Uterus (tissue), 4 donors: ENCODE results near the gene CNDP2. TPM values are rescaled to one million over a fixed set of nuclear protein-coding genes. Genes with fewer than 3 reads are reported as not detected.

ENCODE experiments used
- DNase-seq, 2 donors: peaks; one replicate each; pipeline ENCODE4 v3.0.0-alpha.2; 2019 to 2020
- H3K27ac ChIP-seq, 2 donors: fragments of 200-600 bp; sonication (generic); 1 replicate in 1 of 2; 2 replicates in 1 of 2; pipeline ENCODE4 v1.5.1; 2016 to 2018
- H3K27me3 ChIP-seq, 2 donors: fragments of 200-600 bp; sonication (generic); one replicate each; pipeline ENCODE4 v1.5.1; 2018 to 2019; ENCODE audit warnings: control low read depth in 1 of 2
- H3K36me3 ChIP-seq, 2 donors: fragments of 200-600 bp; sonication (generic); one replicate each; pipeline ENCODE4 v1.5.1; 2019; ENCODE audit warnings: control low read depth in 1 of 2
- H3K4me1 ChIP-seq, 2 donors: fragments of 200-600 bp; sonication (generic); one replicate each; pipeline ENCODE4 v1.5.1; 2018 to 2019; ENCODE audit warnings: control low read depth in 1 of 2
- H3K4me3 ChIP-seq, 2 donors: fragments of 200-600 bp; sonication (generic); 1 replicate in 1 of 2; 2 replicates in 1 of 2; pipeline ENCODE4 v1.5.1; 2018 to 2019; ENCODE audit warnings: mild to moderate bottlenecking in 1 of 2
- H3K9me3 ChIP-seq, 2 donors: fragments of 200-600 bp; sonication (generic); one replicate each; pipeline ENCODE4 v1.5.1; 2019; ENCODE audit warnings: control low read depth in 1 of 2
- POLR2A ChIP-seq, 2 donors: fragments of 450-650 bp; IDR thresholded peaks; one replicate each; pipeline ENCODE4 v1.6.1; 2016; ENCODE audit warnings: antibody characterized with exemption in 2 of 2, mild to moderate bottlenecking in 1 of 2, moderate library complexity in 1 of 2
- intact Hi-C: fragments of 100-400 bp; cut with DNase I; formaldehyde crosslinking; loops from one replicate; pipeline ENCODE4 v1.15.1; 2023; ENCODE audit warnings: low total_unique reads
- total RNA-seq, 4 donors: library from RNA; depleted of rRNA in 3 of 4; stranded (reverse); fragments of >200 nt in 3 of 4; gene quantifications; one replicate each; pipeline versions ENCODE4 v1.1.0 to v1.2.4, GENCODE V29; 2014 to 2023
- TF ChIP-seq, protein P1 (sequence below), 4 experiments: fragments of 200-600 bp in 2 of 4; fragments of 450-650 bp in 2 of 4; sonication (generic) in 2 of 4; IDR thresholded peaks; one replicate each; pipeline ENCODE4 v1.5.1; 2016 to 2019; ENCODE audit warnings: antibody characterized with exemption in 4 of 4, mild to moderate bottlenecking in 2 of 4, moderate library complexity in 1 of 4
- donor health status: DM: yes; HTN: yes; CAD: no.

CNDP2 gene
- 100 to 1,000 TPM in 2 of 4 donors, 10 to 100 TPM in 2; 56.2 to 149 (median 110) TPM for total RNA-seq

DNA sequence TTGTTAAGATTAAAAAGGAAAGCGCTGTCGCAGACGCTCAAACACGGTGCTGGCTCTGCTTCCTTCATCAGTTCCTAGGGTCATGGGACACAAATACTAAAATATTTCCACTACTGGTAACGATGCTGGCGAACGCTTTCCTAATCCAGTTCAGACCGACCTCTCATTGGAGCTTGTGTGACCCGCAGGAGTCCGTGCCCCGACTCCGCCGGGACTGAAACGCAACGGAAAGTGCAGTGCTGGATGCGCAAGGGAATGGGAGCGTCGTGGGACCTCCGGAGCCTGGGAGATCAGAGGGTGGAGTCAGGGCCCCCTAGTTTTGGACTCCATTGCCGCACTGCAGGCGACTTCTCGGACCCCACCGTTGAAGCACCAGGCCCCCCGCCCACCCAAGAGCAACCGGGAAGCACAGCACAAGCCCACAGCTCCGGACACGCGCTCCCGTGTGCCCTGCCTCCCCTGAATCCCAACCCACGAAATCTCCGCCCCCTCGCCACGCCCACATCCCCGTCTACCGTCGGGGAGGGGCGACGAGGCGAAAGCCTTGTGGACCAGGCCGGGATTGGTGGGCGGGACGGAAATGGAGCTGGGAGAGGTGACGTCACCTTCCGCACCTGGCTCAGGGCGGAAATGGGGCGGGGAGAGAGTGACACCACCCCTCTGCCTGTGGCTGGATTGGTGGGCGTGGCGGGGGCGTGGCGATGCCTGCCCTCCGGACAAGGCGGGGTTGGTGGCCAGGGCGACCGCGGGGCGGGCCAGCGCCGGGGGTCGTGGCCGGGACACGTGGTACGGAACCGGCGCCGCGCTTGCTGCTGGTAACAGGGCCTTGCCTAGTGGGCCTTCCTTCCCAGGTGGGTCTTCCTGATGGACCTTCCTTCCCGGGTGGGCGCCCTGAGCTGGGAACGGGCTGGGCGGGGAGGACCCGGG is at the start of gene CNDP2:
CNDP2 (plus strand) TSS at position 783 of the 927 bp plus-strand sequence. CDS start 3,611 bp downstream, outside the sequence.
- Histone ChIP-seq H3K27ac (peak within 1 kb of the TSS; percentile 77 to 82), H3K27me3 (no peaks in the 10 kb centered on the region), H3K9me3 (no peaks in the 10 kb centered on the region), H3K4me1 (no peaks in the 10 kb centered on the region), H3K36me3 (no peaks in the 10 kb centered on the region), H3K4me3 (peak within 1 kb of the TSS; percentile 60 to 68)
- DNase-seq = peak; percentile 100
- intact Hi-C loops = no loop called here
- peak; percentile 87 to 91 for TF ChIP-seq POLR2A (IDR thresholded peaks at IDR 0.05)
- TF ChIP-seq, protein P1, sequence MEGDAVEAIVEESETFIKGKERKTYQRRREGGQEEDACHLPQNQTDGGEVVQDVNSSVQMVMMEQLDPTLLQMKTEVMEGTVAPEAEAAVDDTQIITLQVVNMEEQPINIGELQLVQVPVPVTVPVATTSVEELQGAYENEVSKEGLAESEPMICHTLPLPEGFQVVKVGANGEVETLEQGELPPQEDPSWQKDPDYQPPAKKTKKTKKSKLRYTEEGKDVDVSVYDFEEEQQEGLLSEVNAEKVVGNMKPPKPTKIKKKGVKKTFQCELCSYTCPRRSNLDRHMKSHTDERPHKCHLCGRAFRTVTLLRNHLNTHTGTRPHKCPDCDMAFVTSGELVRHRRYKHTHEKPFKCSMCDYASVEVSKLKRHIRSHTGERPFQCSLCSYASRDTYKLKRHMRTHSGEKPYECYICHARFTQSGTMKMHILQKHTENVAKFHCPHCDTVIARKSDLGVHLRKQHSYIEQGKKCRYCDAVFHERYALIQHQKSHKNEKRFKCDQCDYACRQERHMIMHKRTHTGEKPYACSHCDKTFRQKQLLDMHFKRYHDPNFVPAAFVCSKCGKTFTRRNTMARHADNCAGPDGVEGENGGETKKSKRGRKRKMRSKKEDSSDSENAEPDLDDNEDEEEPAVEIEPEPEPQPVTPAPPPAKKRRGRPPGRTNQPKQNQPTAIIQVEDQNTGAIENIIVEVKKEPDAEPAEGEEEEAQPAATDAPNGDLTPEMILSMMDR (IDR thresholded peaks at IDR 0.05) = peak in 1 of 4 experiments; percentile 13

DNA sequence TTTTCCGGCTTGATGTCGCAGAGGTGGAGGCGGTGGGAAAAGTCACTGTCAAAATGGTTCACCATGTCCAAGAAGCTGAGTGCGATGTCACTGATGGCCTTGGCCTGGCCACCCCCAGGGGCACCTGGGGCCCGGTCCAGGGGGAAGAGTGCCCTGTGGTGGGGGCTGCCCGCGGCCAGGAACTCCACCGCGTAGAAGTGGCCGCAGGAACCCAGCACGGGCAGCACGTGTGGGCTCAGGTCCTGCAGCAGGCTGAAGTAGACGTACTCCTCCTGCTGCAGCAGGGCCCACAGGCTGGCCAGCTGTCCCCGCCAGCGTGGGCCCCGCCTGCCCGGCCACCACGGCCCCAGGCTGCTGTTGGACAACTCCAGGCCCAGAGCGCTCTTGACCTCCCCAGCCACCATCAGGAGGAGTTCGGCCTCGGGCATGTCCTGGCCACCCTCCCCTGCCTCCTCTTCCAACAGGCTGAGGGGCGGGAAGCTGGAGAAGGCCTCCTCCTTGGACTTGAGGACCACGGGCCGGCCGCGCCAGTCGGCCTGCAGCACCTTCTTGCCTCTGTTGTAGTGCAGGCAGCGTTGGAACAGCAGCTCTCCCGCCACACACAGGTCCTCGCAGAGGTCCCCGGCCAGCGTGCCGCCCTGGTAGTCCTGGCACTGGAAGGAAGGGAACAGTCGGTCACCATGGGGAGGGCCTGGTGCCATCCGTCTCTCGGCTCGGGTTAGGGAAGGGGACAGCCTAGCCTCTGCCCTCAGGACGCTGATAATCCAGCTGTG is 49.3 kb upstream of the CNDP2 start:
- Histone ChIP-seq H3K4me3 (no peak overlapping the region), H3K27me3 (no peaks in the 10 kb centered on the region), H3K9me3 (no peaks in the 10 kb centered on the region), H3K27ac (no peak overlapping the region), H3K4me1 (no peaks in the 10 kb centered on the region), H3K36me3 (no peaks in the 10 kb centered on the region)
- DNase-seq = no peak
- TF ChIP-seq, protein P1 (IDR thresholded peaks at IDR 0.05) = no peak
- no peak for TF ChIP-seq POLR2A (IDR thresholded peaks at IDR 0.05)
- intact Hi-C loops = no loop called here

DNA sequence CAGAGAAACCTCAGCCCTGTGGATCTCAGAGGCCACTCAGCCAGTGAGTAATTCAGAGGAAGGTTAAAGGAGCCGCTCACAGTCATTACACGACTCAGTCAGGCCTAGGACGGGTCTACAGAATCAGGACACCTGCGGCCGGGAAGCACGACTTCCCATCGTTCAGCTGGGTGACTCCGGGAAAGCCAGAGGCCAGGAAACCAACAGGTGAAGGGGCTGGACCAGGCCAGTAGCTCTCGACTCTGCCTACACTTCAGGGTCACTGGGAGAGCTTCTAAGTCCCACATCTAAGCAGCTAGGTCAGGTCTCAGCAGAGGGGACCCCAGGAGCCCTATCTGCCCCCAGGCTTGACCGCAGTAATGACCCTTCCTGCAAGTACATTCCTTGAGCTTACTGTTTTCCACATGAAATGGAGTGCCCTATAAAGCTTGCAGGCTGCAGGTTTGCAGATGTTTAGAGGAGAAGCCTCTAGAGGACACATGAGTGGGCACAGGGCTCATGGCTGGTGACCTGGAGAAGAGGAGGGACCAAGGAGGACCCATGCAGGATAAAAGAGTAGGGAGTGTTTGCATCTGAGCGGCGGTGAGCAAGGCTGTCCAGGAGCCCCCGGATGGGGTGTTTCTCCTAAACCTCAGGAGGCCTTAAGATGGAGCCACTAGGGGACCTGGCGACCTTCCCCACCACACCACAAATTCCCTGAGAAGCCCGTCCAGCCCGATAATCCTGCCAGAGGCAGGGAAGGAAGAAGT is 48.6 kb upstream of the CNDP2 start:
- DNase-seq = no peak
- intact Hi-C loops = no loop called here
- H3K27ac ChIP-seq = no peak overlapping the region
- no peaks in the 10 kb centered on the region for H3K4me1 ChIP-seq
- no peaks in the 10 kb centered on the region for H3K36me3 ChIP-seq
- no peaks in the 10 kb centered on the region for H3K9me3 ChIP-seq
- TF ChIP-seq, protein P1 (IDR thresholded peaks at IDR 0.05) = no peak
- TF ChIP-seq POLR2A (IDR thresholded peaks at IDR 0.05) = no peak
- H3K4me3 ChIP-seq = no peak overlapping the region
- H3K27me3 ChIP-seq = no peaks in the 10 kb centered on the region

DNA sequence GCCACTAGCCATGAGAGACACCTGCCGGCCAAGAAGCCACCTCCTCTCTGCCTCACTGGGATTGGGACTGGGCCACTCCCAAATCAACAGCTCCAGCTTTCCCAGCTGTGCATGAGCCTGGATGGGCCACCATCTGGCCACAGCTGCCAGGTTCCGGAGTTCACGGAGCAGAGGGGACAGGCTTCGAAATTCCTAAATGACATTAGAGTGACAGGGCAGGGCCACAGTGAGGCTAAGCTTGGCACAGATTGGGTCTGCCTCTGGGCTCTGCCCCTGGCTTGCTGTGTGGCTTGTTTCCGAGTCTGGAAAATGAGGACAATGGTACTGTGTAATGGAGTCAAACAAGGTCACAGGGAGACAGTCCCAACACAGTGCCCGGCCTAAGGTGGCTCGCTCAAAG is 45.5 kb upstream of the CNDP2 start:
- peaks cover 0 to 17% of the 10 kb centered on the region in 2 donors for H3K27me3 ChIP-seq

More for the DNA sequence above, 45.5 kb upstream of the CNDP2 start:
- H3K4me3 ChIP-seq = no peak overlapping the region
- intact Hi-C loops = no loop called here
- TF ChIP-seq, protein P1 (IDR thresholded peaks at IDR 0.05) = no peak
- TF ChIP-seq POLR2A (IDR thresholded peaks at IDR 0.05) = no peak
- H3K27ac ChIP-seq = no peak overlapping the region
- no peaks in the 10 kb centered on the region for H3K4me1 ChIP-seq
- H3K9me3 ChIP-seq = no peaks in the 10 kb centered on the region
- DNase-seq = no peak
- H3K36me3 ChIP-seq = no peaks in the 10 kb centered on the region
